Activated CD8-positive, alpha-beta memory T cell treated with anti-CD3 and anti-CD28 coated beads, Interleukin-2, amount 10 ng/mL, durations not matched to agents 7 days and 5 days (primary cell): ENCODE measurements around the gene ECHDC3. TPM values are rescaled to one million over a fixed set of nuclear protein-coding genes. Genes with fewer than 3 reads are reported as not detected.

Experiments
- ATAC-seq: fragments of 150-1000 bp; cut with Tn5 transposase; one replicate; pipeline ENCODE4 v1.10.0; 2021; ENCODE audit warnings: moderate library complexity
- CTCF ChIA-PET: fragments of 350-600 bp; sonication (Branson Sonifier 250); formaldehyde crosslinking; loops from one replicate; lab custom pipeline; 2021; ENCODE audit warnings: antibody characterized with exemption; lab: Charles Lee
- DNase-seq: peaks from one replicate; pipeline ENCODE4 v3.0.0-alpha.2; 2020
- H3K27ac Mint-ChIP-seq: one replicate; pipeline ENCODE4 v1.8.0; 2021; ENCODE audit warnings: mild to moderate bottlenecking, mixed read lengths
- H3K27me3 Mint-ChIP-seq: one replicate; pipeline ENCODE4 v1.8.0; 2021; ENCODE audit warnings: mixed read lengths
- H3K36me3 Mint-ChIP-seq: one replicate; pipeline ENCODE4 v1.8.0; 2021; ENCODE audit warnings: mild to moderate bottlenecking, mixed read lengths
- H3K4me1 Mint-ChIP-seq: one replicate; pipeline ENCODE4 v1.8.0; 2021; ENCODE audit warnings: mixed read lengths
- H3K4me3 Mint-ChIP-seq: one replicate; pipeline ENCODE4 v1.8.0; 2021; ENCODE audit warnings: mild to moderate bottlenecking, moderate library complexity, mixed read lengths
- H3K9me3 Mint-ChIP-seq: one replicate; pipeline ENCODE4 v1.8.0; 2022; ENCODE audit warnings: low read depth, mixed read lengths
- total RNA-seq, 2 experiments: library from RNA; stranded (reverse); gene quantifications; one replicate each; pipeline ENCODE4 v1.2.3, GENCODE V29; 2021

ECHDC3 gene
- total RNA-seq, 2 experiments from 2014 or later = 0.16 TPM; not detected in 1

DNA sequence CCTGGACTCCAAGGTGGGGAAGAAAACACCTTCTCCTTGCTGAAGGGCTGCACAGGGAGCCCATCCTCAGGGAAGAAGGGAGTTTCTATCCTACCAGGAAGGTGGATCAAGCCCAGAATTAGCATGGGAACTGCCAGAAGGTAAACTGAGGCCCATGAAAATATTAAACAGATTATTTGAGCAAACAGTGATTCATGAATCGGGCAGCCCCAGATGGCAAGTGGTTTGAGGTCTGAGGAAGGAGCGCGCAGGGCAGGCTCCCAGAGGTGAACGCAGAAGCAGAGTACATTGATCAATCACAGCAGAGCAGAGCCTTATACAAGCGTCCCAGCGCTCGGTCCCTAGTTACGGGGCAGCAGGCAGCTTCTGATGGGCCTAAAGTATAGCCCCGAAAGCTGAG lies 45.2 kb downstream of the ECHDC3 start:
- no peak for DNase-seq
- H3K9me3 Mint-ChIP-seq = no peaks in the 10 kb centered on the region

DNA sequence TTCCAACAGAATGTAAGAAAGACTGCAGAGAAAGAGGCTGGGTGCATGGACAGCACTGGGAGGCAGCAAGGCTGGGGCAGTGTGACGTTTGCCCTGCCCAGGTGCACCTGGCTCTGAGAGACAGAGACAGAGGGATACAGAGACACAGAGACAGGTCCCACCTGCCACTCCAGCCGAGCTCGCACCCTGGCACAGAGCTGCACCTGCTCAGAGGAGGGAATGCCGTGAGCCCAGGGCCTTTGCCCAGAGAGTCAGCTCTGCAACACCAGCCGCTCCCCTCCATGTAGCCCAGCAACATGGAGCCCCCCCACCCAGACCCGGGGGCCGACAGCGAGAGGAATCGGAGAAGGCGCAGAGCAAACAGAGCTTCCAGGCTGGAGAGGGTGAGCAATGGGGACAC lies 45.7 kb downstream of the ECHDC3 start:
- Mint-ChIP-seq H3K36me3 (no peaks in the 10 kb centered on the region), H3K4me1 (peaks cover 2% of the 10 kb centered on the region), H3K4me3 (no peak overlapping the region), H3K27me3 (peaks cover 30% of the 10 kb centered on the region), H3K9me3 (no peaks in the 10 kb centered on the region), H3K27ac (no peak overlapping the region)
- no peak for ATAC-seq
- CTCF ChIA-PET = no interaction called here
- no peak for DNase-seq

More for the DNA sequence above, 45.2 kb downstream of the ECHDC3 start:
- Mint-ChIP-seq H3K4me1 (peaks cover 4% of the 10 kb centered on the region), H3K36me3 (no peaks in the 10 kb centered on the region), H3K27me3 (peaks cover 34% of the 10 kb centered on the region), H3K4me3 (no peak overlapping the region), H3K27ac (no peak overlapping the region)
- no peak for ATAC-seq
- CTCF ChIA-PET = interaction anchor here (0.9 kb wide), 1 partner anchor 199 kb away, joined by 3 read pairs; no protein-coding TSS in a partner anchor

DNA sequence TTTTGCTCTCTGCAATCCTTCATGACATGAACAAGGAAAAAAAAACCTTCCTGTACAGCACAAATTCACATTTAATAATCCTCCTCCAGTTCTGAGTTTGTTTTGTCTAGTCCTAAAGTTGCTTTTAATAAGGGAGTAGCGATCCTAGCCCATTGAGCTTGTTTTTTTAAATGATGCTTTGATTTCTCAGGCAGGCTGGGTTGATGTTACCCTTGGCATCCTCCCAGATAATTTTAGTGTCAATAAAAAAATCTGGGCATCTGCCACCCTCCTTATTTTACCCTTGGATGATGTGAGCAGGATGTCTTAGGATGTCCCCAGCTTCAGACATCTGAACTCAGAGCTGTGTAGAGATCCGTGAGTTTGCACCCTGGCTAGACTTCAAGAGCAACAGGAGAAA lies 47.1 kb downstream of the ECHDC3 start:
- no peaks in the 10 kb centered on the region for H3K9me3 Mint-ChIP-seq
- H3K36me3 Mint-ChIP-seq = no peaks in the 10 kb centered on the region
- H3K4me1 Mint-ChIP-seq = no peaks in the 10 kb centered on the region
- ATAC-seq = no peak
- CTCF ChIA-PET = interaction anchor here (1.3 kb wide), 1 partner anchor 197 kb away, joined by 5 read pairs; no protein-coding TSS in a partner anchor
- peaks cover 24% of the 10 kb centered on the region for H3K27me3 Mint-ChIP-seq
- DNase-seq = no peak
- no peak overlapping the region for H3K27ac Mint-ChIP-seq
- H3K4me3 Mint-ChIP-seq = no peak overlapping the region

DNA sequence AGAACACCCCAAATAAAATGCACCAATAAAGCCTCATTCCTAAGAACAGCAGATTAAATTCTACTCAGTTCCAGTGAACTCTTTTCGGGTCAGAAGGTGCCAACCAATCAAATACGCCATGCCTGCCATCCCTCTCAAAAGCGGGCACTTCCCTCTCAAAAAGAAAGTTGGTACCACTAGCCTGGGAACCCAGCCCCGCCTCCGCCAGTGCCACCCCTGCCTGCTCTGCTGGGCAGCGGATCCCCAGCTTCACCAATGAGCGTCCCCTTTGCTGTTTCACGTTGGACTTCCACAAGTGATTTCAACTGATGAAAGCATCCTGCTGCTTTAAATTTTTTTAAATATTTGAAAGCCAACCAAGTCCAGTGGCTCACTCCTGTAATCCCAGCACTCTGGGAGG lies 47.8 kb downstream of the ECHDC3 start:
- Mint-ChIP-seq H3K27me3 (peaks cover 21% of the 10 kb centered on the region), H3K4me3 (no peak overlapping the region), H3K27ac (no peak overlapping the region), H3K36me3 (no peaks in the 10 kb centered on the region), H3K4me1 (no peaks in the 10 kb centered on the region), H3K9me3 (no peaks in the 10 kb centered on the region)
- DNase-seq (no peak), ATAC-seq (no peak)
- CTCF ChIA-PET = interaction anchor here (1.3 kb wide), 2 partner anchors 197 kb away, joined by 4 to 5 read pairs; no protein-coding TSS in a partner anchor

DNA sequence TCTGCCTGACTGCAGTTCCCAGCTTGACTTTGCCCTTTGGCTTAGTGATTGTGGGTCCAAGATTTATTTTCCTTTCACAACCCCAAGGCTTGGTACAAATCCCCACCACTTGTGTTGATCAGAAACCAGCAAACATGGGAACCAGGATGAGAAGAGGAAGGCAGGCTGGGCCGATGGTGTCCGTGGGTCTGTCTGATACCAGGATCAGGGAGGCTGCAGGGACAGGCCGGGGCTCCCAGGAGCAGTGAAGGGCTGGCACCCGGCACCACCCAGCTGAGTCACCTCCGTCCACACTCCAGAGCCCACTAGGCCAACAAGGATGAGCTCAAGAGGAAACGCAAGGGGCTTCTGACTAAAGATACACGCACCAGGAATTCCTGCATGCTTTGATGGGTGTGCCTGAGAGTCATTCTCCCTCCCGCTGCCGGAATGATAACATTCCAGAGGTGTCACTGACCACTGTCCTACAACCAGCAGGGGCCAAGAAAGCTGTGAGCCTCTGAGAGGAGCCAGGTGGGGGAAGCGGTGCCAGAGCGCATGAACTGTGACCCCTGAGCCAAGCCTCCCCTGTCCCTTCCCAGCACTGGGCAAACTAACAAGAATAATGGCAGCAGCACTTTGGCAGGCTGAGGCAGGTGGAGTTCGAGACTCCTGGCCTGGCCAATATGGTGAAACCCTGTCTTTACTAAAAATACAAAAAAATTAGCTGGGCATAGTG lies 51.7 kb downstream of the ECHDC3 start:
- no peak overlapping the region for H3K4me3 Mint-ChIP-seq
- CTCF ChIA-PET = no interaction called here

DNA sequence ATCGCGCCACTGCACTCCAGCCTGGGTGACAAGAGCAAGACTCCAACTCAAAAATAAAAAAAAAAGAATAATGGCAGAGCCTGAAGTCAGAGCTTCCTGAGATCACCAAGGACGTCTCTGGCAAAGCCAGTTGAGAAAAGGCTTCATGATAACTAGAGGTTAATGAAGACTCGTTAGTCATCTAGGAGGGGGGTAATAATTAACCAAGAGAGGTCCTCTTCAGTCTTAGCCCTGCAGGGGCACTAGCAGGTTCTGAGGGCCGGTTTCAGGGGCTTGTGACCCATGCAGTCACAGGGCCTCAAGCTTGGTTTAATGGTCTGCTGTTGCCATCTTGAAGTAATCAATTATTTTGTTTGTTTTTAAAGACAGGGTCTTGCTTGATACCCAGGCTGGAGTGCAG lies 52.4 kb downstream of the ECHDC3 start:
- Mint-ChIP-seq H3K27me3 (peaks cover 5% of the 10 kb centered on the region), H3K4me1 (peaks cover 2% of the 10 kb centered on the region), H3K27ac (no peak overlapping the region), H3K36me3 (no peaks in the 10 kb centered on the region), H3K4me3 (no peak overlapping the region), H3K9me3 (no peaks in the 10 kb centered on the region)
- ATAC-seq = no peak
- no peak for DNase-seq
- CTCF ChIA-PET = no interaction called here

More for the DNA sequence above, 51.7 kb downstream of the ECHDC3 start:
- ATAC-seq (no peak), DNase-seq (no peak)
- Mint-ChIP-seq H3K4me1 (peaks cover 2% of the 10 kb centered on the region), H3K9me3 (no peaks in the 10 kb centered on the region), H3K27me3 (peaks cover 9% of the 10 kb centered on the region), H3K27ac (no peak overlapping the region), H3K36me3 (no peaks in the 10 kb centered on the region)

DNA sequence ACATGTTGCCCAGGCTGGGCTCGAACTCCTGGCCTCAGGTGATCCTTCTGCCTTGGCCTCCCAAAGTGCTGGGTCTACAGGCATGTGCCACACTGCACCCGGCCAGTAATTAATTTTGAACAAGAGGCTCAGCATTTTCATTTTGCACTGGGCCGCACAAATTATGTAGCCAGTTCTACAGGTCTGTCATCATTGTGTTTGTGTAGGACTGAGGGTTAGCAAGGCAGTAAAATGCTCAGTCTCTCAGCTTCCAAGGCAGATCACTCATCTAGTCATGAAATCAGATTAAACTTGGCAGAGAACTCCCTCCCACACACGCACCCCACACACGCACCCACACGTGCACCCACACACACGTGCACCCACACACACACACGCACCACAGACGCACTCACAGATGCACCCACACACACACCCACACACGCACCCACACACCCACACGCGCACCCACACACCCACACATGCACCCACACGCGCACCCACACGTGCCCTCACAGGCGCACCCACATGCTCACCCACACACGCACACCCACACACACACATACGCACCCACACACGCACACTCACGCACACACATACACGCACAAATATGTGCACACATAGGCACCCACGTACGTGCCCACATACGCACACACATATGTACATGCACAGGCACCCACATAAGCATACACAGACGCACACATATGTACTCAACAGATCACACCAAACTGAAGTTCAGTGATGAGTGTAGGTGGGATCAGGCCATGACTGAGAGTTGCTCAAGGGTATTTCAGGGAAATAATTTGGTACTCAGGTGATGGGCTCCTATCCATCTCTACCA lies 53.1 kb downstream of the ECHDC3 start:
- ATAC-seq (no peak), DNase-seq (no peak)
- Mint-ChIP-seq H3K27ac (no peak overlapping the region), H3K9me3 (no peaks in the 10 kb centered on the region), H3K36me3 (no peaks in the 10 kb centered on the region), H3K27me3 (no peaks in the 10 kb centered on the region), H3K4me3 (no peak overlapping the region), H3K4me1 (peaks cover 2% of the 10 kb centered on the region)
- CTCF ChIA-PET = no interaction called here

DNA sequence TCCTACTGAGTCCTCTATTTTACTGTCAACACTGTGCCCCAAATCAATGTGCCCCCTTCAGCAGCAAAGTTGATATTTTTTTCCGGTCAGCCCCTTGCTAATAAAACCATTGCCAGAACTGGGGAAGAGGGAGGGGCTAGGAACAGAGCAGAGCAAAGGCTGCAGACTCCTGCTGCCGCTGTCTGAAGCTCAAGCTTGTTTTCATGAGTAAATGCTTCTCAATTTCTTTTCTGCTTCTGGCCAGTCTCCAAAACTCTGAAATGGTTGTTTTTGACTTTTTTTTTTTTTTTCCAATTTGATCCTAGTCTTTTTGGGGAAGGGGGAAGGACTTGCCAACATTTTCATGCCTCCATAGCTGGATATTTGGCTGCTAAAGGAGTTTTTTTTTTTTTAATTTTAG lies 54.3 kb downstream of the ECHDC3 start:
- H3K27me3 Mint-ChIP-seq = no peaks in the 10 kb centered on the region
- no peak overlapping the region for H3K27ac Mint-ChIP-seq
- peaks cover 2% of the 10 kb centered on the region for H3K4me1 Mint-ChIP-seq
- CTCF ChIA-PET = no interaction called here
- ATAC-seq (no peak), DNase-seq (no peak)
- H3K36me3 Mint-ChIP-seq = no peaks in the 10 kb centered on the region
- no peaks in the 10 kb centered on the region for H3K9me3 Mint-ChIP-seq
- no peak overlapping the region for H3K4me3 Mint-ChIP-seq

DNA sequence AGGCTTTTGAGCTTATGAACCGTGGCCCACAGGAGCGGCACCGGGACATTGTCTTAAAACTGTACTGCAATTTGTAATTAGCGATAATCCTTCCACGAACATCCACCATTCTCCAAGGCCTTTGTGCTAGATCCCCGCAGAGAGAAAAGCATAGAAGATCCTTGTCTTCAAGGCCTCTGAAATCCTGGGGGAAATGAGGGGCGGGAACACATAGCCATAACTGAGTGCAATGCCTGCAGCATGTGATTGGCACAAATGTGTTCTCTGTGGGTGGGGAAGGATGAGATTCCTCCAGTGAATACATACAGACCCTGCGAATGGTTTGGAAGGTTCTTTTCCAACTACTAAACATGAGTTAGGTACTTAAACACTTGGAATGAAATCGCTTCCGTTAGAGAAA lies 55.1 kb downstream of the ECHDC3 start:
- no peak overlapping the region for H3K4me3 Mint-ChIP-seq
- ATAC-seq = no peak
- H3K4me1 Mint-ChIP-seq = peaks cover 2% of the 10 kb centered on the region
- DNase-seq = no peak
- no peaks in the 10 kb centered on the region for H3K27me3 Mint-ChIP-seq
- no peaks in the 10 kb centered on the region for H3K36me3 Mint-ChIP-seq
- H3K9me3 Mint-ChIP-seq = no peaks in the 10 kb centered on the region
- CTCF ChIA-PET = no interaction called here
- H3K27ac Mint-ChIP-seq = no peak overlapping the region

DNA sequence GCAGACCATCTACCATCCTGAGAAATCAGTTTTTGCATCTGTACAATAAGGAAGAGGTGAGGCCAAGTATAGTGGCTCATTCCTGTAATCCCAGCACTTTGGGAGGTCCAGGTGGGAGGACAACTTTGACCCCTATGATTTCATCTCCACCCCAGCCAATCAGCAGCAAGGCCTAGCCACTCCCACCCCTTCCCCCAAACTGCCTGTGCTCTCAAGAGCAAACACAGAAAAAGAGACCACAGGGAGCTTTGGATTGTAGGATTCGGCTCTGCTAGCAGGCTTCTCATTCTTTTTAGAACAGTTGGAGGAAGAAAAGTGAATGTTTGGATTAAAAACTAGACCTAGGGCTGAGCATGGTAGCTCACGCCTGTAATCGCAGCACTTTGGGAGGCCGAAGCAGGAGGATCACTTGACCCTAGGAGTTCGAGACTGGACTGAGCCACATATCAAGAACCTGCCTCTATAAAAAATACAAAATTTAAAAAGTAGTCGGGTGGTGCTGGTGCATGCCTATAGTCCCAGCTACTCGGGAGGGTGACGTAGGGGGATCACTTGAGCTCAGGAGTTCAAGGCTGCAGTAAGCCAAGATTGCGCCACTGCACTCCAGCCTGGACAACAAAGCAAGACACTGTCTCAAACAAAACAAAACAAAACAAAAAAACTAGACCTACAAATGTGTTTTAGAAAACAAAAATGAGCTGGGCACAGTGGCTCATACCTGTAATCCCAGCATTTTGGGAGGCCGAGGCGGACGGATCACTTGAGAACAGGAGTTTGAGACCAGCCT lies 55.9 kb downstream of the ECHDC3 start:
- ATAC-seq (no peak), DNase-seq (no peak)
- CTCF ChIA-PET = interaction anchor here (0.6 kb wide), 1 partner anchor 51 kb away, joined by 3 read pairs; no protein-coding TSS in a partner anchor
- Mint-ChIP-seq H3K4me1 (peaks cover 2% of the 10 kb centered on the region), H3K9me3 (no peaks in the 10 kb centered on the region), H3K36me3 (no peaks in the 10 kb centered on the region), H3K27ac (no peak overlapping the region), H3K4me3 (no peak overlapping the region), H3K27me3 (no peaks in the 10 kb centered on the region)

DNA sequence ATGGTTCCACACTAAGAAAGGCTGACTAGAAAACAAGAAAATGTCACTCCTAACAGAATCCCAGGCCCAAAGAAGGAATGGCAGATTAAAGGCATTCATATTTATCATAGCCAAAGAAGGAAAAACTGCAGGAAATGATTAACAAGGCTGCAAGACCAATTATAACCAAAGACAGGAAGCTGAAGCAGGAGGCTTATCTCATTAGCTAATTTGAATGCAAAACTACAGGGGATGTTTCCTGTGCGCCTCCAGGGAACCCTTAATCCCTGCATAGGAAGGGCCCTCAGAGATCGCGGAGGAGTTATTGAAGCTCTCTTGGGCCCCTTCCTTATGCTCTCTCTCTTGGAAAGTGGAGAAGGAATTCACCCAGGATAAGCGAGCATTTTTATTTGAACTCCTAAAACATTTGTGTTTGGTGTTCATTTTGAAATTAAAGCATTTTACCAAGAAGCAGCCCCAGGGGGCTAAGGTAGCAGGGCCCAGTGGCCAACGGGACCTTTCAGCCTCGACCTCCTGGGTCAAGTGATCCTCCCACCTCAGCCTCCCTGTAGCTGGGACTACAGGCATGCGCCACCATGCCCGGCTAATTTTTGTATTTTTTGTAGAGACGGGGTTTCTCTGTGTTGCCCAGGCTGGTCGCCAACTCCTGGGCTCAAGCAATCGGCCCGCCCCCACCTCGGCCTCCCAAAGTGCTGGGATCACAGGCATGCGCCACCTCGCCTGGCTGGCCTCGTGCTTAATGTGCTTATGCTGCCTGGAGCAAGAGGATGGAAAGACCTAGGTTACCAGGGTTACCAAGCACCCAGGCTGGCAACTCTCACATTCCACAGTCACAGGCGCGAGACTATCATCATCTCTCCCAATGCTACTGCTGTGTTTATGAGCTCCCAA lies 56.9 kb downstream of the ECHDC3 start:
- CTCF ChIA-PET = interaction anchor here (0.6 to 1.3 kb wide), 2 partner anchors 17 to 50 kb away, joined by 3 to 4 read pairs; no protein-coding TSS in a partner anchor
- Mint-ChIP-seq H3K27me3 (no peaks in the 10 kb centered on the region), H3K36me3 (no peaks in the 10 kb centered on the region), H3K4me1 (peaks cover 2% of the 10 kb centered on the region), H3K4me3 (no peak overlapping the region), H3K9me3 (no peaks in the 10 kb centered on the region), H3K27ac (no peak overlapping the region)
- DNase-seq (no peak), ATAC-seq (no peak)

DNA sequence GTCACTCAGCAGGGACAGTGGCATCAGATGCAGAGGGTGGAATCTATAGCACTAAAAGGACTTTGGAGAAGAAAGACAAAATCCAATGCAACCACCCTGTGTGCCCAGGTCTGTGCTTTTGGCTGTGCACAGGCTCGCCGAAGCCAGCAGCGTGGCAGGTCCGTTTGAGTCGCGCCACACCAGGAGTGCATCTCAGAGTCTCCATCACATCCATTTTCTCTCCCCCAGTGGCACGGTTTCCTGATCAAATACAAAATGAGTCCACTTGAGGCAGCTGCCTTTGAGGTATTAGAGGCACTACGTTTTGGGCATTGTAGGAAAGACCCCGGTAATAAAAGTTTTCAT lies 57.5 kb downstream of the ECHDC3 start:
- Mint-ChIP-seq H3K36me3 (no peaks in the 10 kb centered on the region), H3K4me3 (no peak overlapping the region), H3K4me1 (peaks cover 2% of the 10 kb centered on the region), H3K27me3 (no peaks in the 10 kb centered on the region), H3K27ac (no peak overlapping the region), H3K9me3 (no peaks in the 10 kb centered on the region)
- no peak for ATAC-seq
- CTCF ChIA-PET = interaction anchor here (1.3 kb wide), 1 partner anchor 17 kb away, joined by 4 read pairs; no protein-coding TSS in a partner anchor
- DNase-seq = no peak
